Breast epithelium (tissue), 3 donors: ENCODE results near the gene C20orf141.

ENCODE experiments used
- CTCF ChIP-seq, 3 donors: fragments of 450-650 bp; IDR thresholded peaks; one replicate each; pipeline ENCODE4 v1.5.1; 2016 to 2017; ENCODE audit warnings: antibody characterized with exemption in 3 of 3, mild to moderate bottlenecking in 3 of 3, moderate library complexity in 3 of 3
- POLR2A ChIP-seq: fragments of 450-650 bp; IDR thresholded peaks from one replicate; pipeline ENCODE4 v1.6.1; 2016; ENCODE audit warnings: antibody characterized with exemption, mild to moderate bottlenecking, moderate library complexity
- POLR2AphosphoS5 ChIP-seq, 3 donors: sonication (generic); formaldehyde crosslinking; IDR thresholded peaks; one replicate each; pipeline ENCODE4 v1.6.1; 2017; ENCODE audit warnings: antibody characterized with exemption in 3 of 3

GRCh38 chr20:2773812-2774211, 41.0 kb upstream of the C20orf141 start:
- TF ChIP-seq CTCF (IDR thresholded peaks at IDR 0.05) (no peak), POLR2A (no peak), POLR2AphosphoS5 (IDR thresholded peaks at IDR 0.05) (no peak)
